K562 (cell line): Measurements from ENCODE around the gene LHPP. TPM values are rescaled to one million over a fixed set of nuclear protein-coding genes. Genes with fewer than 3 reads are reported as not detected.

ENCODE experiments used
- ATAC-seq: fragments of 200-7000 bp; cut with Tn5 transposase; 3 replicates; pipeline ENCODE4 v1.9.1; 2020; ENCODE audit warnings: moderate library complexity
- BruUV-seq: library from RNA; stranded (reverse); fragments of 400-500 nt; replicated peaks from 2 replicates; lab custom pipeline; 2021; lab: Mats Ljungman, UMichigan
- CTCF ChIA-PET: fragments of 300-600 bp; formaldehyde crosslinking; extraction: SDS; loops from one replicate; lab custom pipeline; 2021; ENCODE audit warnings: low intra/inter-chr PET ratio; lab: Yijun Ruan, JAX
- POLR2A ChIA-PET: fragments of 300-600, 350-650 bp; sonication (Branson Sonifier 250); formaldehyde crosslinking; extraction: SDS; loops from one replicate; lab custom pipeline; 2021; ENCODE audit warnings: antibody characterized with exemption, inconsistent platforms; lab: Yijun Ruan, JAX
- DNase-seq, 4 experiments: peaks; one replicate each; pipeline versions ENCODE4 v3.0.0 to v3.0.0-alpha.2; 2011 to 2018; ENCODE audit warnings: low spot score in 3 of 4, mixed read lengths in 3 of 4; ENCODE audit errors: extremely low read depth in 1 of 4
- FAIRE-seq: peaks from 2 replicates; lab custom pipeline; 2011; peaks lifted over from hg19 to GRCh38; lab: Jason Lieb, UNC
- H2AFZ ChIP-seq: 2 replicates; pipeline ENCODE4 v1.6.0; 2011; ENCODE audit warnings: low read depth, low read length, control low read depth, inconsistent platforms
- H3K27ac ChIP-seq: fragments of 200-600 bp; 3 replicates; pipeline ENCODE4 v1.8.0; 2011; ENCODE audit warnings: low read depth, mild to moderate bottlenecking, control low read depth, inconsistent platforms, low read length, moderate library complexity, mixed read lengths; ENCODE audit errors: extremely low read depth
- H3K27me3 ChIP-seq, 2 experiments: fragments of 300-600 bp in 1 of 2; 2 replicates in 1 of 2; 3 replicates in 1 of 2; pipeline versions ENCODE4 v1.6.0 to v1.8.0; 2011; ENCODE audit warnings: inconsistent platforms in 2 of 2, low read length in 2 of 2, mild to moderate bottlenecking in 1 of 2, mixed read lengths in 1 of 2, moderate library complexity in 1 of 2; ENCODE audit not compliant: control insufficient read depth in 2 of 2, insufficient read depth in 2 of 2
- H3K36me3 ChIP-seq: fragments of 300-600 bp; 3 replicates; pipeline ENCODE4 v1.8.0; 2011; ENCODE audit warnings: mild to moderate bottlenecking, low read length, inconsistent platforms; ENCODE audit not compliant: control insufficient read depth, insufficient read depth
- H3K4me1 ChIP-seq, 2 experiments: fragments of 200-600 bp in 1 of 2; replicated peaks in 1 of 2; 2 replicates in 1 of 2; 3 replicates in 1 of 2; pipeline versions ENCODE4 v1.5.1 to v1.8.0; 2011; ENCODE audit warnings: inconsistent platforms in 2 of 2, low read length in 2 of 2, mild to moderate bottlenecking in 1 of 2, mixed read lengths in 1 of 2, moderate library complexity in 1 of 2; ENCODE audit not compliant: control insufficient read depth in 2 of 2, insufficient read depth in 2 of 2
- H3K4me2 ChIP-seq: 2 replicates; pipeline ENCODE4 v1.6.1; 2011; ENCODE audit warnings: low read length, control low read depth, inconsistent platforms, mixed read lengths; ENCODE audit not compliant: insufficient read depth
- H3K4me3 ChIP-seq: fragments of 200-600 bp; sonication (generic), shearing (Covaris generic); 2 replicates; pipeline ENCODE4 v1.5.1; 2016; ENCODE audit warnings: control low read depth, inconsistent platforms
- H3K79me2 ChIP-seq: fragments of 200-600 bp; 3 replicates; pipeline ENCODE4 v1.8.0; 2011; ENCODE audit warnings: low read length, inconsistent platforms; ENCODE audit not compliant: control insufficient read depth, insufficient read depth
- H3K9ac ChIP-seq, 2 experiments: 2 replicates each; pipeline versions ENCODE4 v1.6.0 to v1.6.1; 2011; ENCODE audit warnings: low read depth in 2 of 2, low read length in 2 of 2, control low read depth in 1 of 2, inconsistent platforms in 1 of 2, mild to moderate bottlenecking in 1 of 2, mixed read lengths in 1 of 2; ENCODE audit not compliant: insufficient read depth in 1 of 2
- H3K9me1 ChIP-seq: one replicate; pipeline ENCODE4 v1.6.0; 2011; ENCODE audit warnings: inconsistent platforms, mild to moderate bottlenecking, low read length, moderate library complexity; ENCODE audit not compliant: control insufficient read depth, insufficient read depth
- H3K9me3 ChIP-seq: replicated peaks from 2 replicates; pipeline ENCODE4 v1.5.1; 2011; ENCODE audit warnings: low read depth, low read length, inconsistent platforms; ENCODE audit not compliant: control insufficient read depth, insufficient read depth
- H4K20me1 ChIP-seq: replicated peaks from 2 replicates; pipeline ENCODE4 v1.6.1; 2011; ENCODE audit warnings: low read length, inconsistent platforms, mixed read lengths; ENCODE audit not compliant: control insufficient read depth, insufficient read depth
- ATF7 ChIP-seq: fragments of 450-650 bp; IDR thresholded peaks from 2 replicates; pipeline ENCODE4 v1.7.1; 2014; ENCODE audit warnings: mild to moderate bottlenecking, moderate library complexity
- BDP1 ChIP-seq: IDR thresholded peaks from 3 replicates; pipeline ENCODE4 v1.6.1; 2011; ENCODE audit not compliant: insufficient read length, insufficient read depth
- CBFA2T3 ChIP-seq: fragments of 450-650 bp; IDR thresholded peaks from 2 replicates; pipeline ENCODE4 v1.6.1; 2017
- CEBPG ChIP-seq, 3 experiments: fragments of 200-800 bp in 1 of 3; sonication (Bioruptor generic) in 1 of 3; sonication (generic) in 1 of 3; formaldehyde crosslinking in 1 of 3; IDR thresholded peaks in 2 of 3; conservative IDR thresholded peaks in 1 of 3; 2 replicates each; pipeline versions ENCODE4 v1.6.1 to v1.8.0; 2016 to 2022; ENCODE audit warnings: missing compliant biosample characterization in 2 of 3, missing genetic modification characterization in 2 of 3, mild to moderate bottlenecking in 1 of 3, missing genetic modification reagents in 1 of 3
- CTBP1 ChIP-seq: fragments of 450-650 bp; IDR thresholded peaks from 2 replicates; pipeline ENCODE4 v1.6.1; 2016; ENCODE audit warnings: borderline replicate concordance
- CXXC5 ChIP-seq: fragments of 250-450 bp; sonication (Bioruptor Pico); IDR thresholded peaks from 2 replicates; pipeline ENCODE4 v1.8.0; 2022; ENCODE audit warnings: inconsistent platforms, mild to moderate bottlenecking, moderate library complexity
- HDAC2 ChIP-seq: fragments of 450-650 bp; IDR thresholded peaks from 2 replicates; pipeline ENCODE4 v1.6.1; 2016; ENCODE audit warnings: mild to moderate bottlenecking
- IRF9 ChIP-seq: fragments of 450-650 bp; IDR thresholded peaks from 2 replicates; pipeline ENCODE4 v1.6.1; 2016; ENCODE audit warnings: missing biosample characterization, missing genetic modification characterization
- KDM1A ChIP-seq, 2 experiments: fragments of 450-650 bp; IDR thresholded peaks; 2 replicates each; pipeline ENCODE4 v1.6.1; 2016; ENCODE audit warnings: mild to moderate bottlenecking in 2 of 2
- NFE2 ChIP-seq: IDR thresholded peaks from 2 replicates; pipeline ENCODE4 v1.6.1; 2014; ENCODE audit warnings: antibody characterized with exemption, low read depth
- SP2 ChIP-seq: IDR thresholded peaks from 2 replicates; pipeline ENCODE4 v1.6.1; 2011; ENCODE audit warnings: mild to moderate bottlenecking, low read depth, low read length, moderate library complexity; ENCODE audit not compliant: poor library complexity, severe bottlenecking; ENCODE audit errors: extremely low read depth
- TRIM24 ChIP-seq, 2 experiments: fragments of 450-650 bp; IDR thresholded peaks; 2 replicates each; pipeline ENCODE4 v1.6.1; 2016
- WGBS: fragments of 100-300 bp; shearing (Covaris generic); methylation state at CpG from one replicate; pipeline ENCODE4 v1.1.6; 2016; ENCODE audit warnings: low coverage, mixed read lengths; ENCODE audit not compliant: insufficient coverage; ENCODE audit errors: missing lambda C conversion rate; 5-methylcytosine and 5-hydroxymethylcytosine counted together
- in situ Hi-C: fragments of 300-500 bp; cut with MboI; formaldehyde crosslinking; loops from 4 replicates; pipeline ENCODE4 v1.15.0; 2018; ENCODE audit warnings: inconsistent platforms, mixed read lengths
- intact Hi-C: fragments of 100-400 bp; cut with micrococcal nuclease; formaldehyde crosslinking; loops from 2 replicates; pipeline ENCODE4 v1.14.2; 2022
- polyA plus RNA-seq, 8 experiments: library from polyadenylated mRNA; depleted of rRNA in 4 of 8; stranded (reverse) in 5 of 8; unstranded in 3 of 8; fragments of >200 nt; fragmentation: Nextera tagmentation in 2 of 8; fragmentation: Illumina TruSeq in 1 of 8; extraction: Ambion mirVana in 2 of 8; extraction: Trizol in 1 of 8; gene quantifications; 2 replicates each; pipeline versions ENCODE4 v1.2.1 to v1.2.3, GENCODE V29; 2011 to 2014; ENCODE audit warnings: inconsistent platforms in 1 of 8, missing spikeins in 1 of 8
- total RNA-seq, 7 experiments: library from RNA; depleted of rRNA in 6 of 7; stranded (reverse); fragments of >200 nt in 6 of 7; fragmentation: Illumina TruSeq in 2 of 7; extraction: Trizol in 2 of 7; gene quantifications; 2 replicates each; pipeline versions ENCODE4 v1.2.1 to v1.2.3, GENCODE V29; 2011 to 2021; ENCODE audit warnings: low replicate concordance in 1 of 7
- TF ChIP-seq, protein P1 (sequence below), 2 experiments: fragments of 450-650 bp; IDR thresholded peaks; 2 replicates each; pipeline ENCODE4 v1.6.1; 2016; ENCODE audit warnings: mild to moderate bottlenecking in 2 of 2, borderline replicate concordance in 1 of 2, low read depth in 1 of 2, moderate library complexity in 1 of 2

The LHPP gene
- total and polyA plus RNA-seq, 9 of the 15 experiments (the other 6 are each of a cell fraction or from before 2014, with no cell fraction given) = 0.34 to 7.4 (median 3.0) TPM

DNA sequence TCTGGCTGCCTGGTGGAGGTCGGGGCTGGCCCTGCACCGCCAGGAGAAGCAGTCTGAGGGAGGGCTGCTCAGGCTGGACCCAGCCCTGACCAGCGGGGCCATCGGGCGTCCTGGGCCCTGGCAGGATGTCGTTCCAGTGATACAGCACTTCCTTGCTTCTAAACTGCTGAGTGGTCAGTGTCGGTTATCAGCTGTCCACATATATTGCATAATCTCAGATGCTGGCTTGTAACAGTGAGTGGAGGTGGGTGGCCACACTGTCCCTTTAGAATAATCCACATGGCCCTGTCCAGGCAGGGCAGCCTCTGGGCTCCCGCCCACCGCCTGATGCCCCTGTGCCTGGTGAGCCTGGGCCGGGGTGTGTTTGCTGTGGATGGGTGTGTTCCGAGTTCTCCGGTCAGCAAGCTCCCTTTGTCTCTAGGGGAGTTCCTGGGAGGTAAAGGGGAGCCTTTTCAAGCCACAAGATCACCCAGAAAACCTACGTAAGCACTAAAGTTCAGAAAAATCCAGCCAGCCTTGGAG, 86.1 kb downstream of the LHPP start:
- H3K4me3 ChIP-seq = no peak overlapping the region
- ATAC-seq = peak; percentile 92
- H3K27ac ChIP-seq = no peak overlapping the region
- no peaks in the 10 kb centered on the region for H3K79me2 ChIP-seq
- no TSS peak for BruUV-seq
- POLR2A ChIA-PET = interaction anchor here (0.5 to 0.9 kb wide), 5 partner anchors 18 to 193 kb away, joined by 3 to 4 read pairs (median 3); no protein-coding TSS in a partner anchor
- no peaks in the 10 kb centered on the region; the same call in 1 of the 2 replicates for H4K20me1 ChIP-seq
- peak overlapping the region; percentile 58 for H3K4me2 ChIP-seq
- H3K27me3 ChIP-seq = peaks cover 0 to 15% of the 10 kb centered on the region in 2 experiments; a peak in 2 of 5 replicates
- H3K9ac ChIP-seq = no peak overlapping the region; a peak in 1 of 4 replicates
- FAIRE-seq = peak; percentile 79
- intact Hi-C loops = loop anchor here (10.0 kb wide), 1 partner anchor 127 kb away; no protein-coding TSS in a partner anchor
- CTCF ChIA-PET = no interaction called here
- in situ Hi-C loops = no loop called here
- no peaks in the 10 kb centered on the region for H3K36me3 ChIP-seq
- WGBS = 18% methylated on average over 13 of the region's 13 CpGs
- no peaks in the 10 kb centered on the region for H3K9me3 ChIP-seq
- peak; percentile 52 to 68 (median 60) for DNase-seq
- no peaks in the 10 kb centered on the region for H3K9me1 ChIP-seq
- H3K4me1 ChIP-seq = peaks cover 0 to 55% of the 10 kb centered on the region in 2 experiments; a peak in 3 of 5 replicates
- H2AFZ ChIP-seq = peak overlapping the region; percentile 63
- TF ChIP-seq HDAC2 (peak; percentile 39; the same call in 1 of the 2 replicates), TRIM24 (IDR thresholded peaks at IDR 0.05) (peak; percentile 40 to 61; a peak in 2 of 4 replicates), CBFA2T3 (peak; percentile 49), ATF7 (peak; percentile 55; the same call in 1 of the 2 replicates), CTBP1 (peak; percentile 87), KDM1A (IDR thresholded peaks at IDR 0.05) (peak in 1 of 2 experiments; percentile 42; a peak in 1 of 4 replicates), CEBPG (CRISPR knock-in tag; IDR thresholded peaks at IDR 0.05) (peak; percentile 92), CEBPG (tag; conservative IDR thresholded peaks at IDR 0.05 in 1 of 2, IDR thresholded peaks at IDR 0.05 in 1 of 2) (peak; percentile 92 to 96), SP2 (no peak), CXXC5 (0 out of 2 replicates have a peak, but pooled peaks have one; percentile 19), IRF9 (peak; percentile 71), BDP1 (no peak), NFE2 (peak; percentile 88)
- TF ChIP-seq, protein P1, sequence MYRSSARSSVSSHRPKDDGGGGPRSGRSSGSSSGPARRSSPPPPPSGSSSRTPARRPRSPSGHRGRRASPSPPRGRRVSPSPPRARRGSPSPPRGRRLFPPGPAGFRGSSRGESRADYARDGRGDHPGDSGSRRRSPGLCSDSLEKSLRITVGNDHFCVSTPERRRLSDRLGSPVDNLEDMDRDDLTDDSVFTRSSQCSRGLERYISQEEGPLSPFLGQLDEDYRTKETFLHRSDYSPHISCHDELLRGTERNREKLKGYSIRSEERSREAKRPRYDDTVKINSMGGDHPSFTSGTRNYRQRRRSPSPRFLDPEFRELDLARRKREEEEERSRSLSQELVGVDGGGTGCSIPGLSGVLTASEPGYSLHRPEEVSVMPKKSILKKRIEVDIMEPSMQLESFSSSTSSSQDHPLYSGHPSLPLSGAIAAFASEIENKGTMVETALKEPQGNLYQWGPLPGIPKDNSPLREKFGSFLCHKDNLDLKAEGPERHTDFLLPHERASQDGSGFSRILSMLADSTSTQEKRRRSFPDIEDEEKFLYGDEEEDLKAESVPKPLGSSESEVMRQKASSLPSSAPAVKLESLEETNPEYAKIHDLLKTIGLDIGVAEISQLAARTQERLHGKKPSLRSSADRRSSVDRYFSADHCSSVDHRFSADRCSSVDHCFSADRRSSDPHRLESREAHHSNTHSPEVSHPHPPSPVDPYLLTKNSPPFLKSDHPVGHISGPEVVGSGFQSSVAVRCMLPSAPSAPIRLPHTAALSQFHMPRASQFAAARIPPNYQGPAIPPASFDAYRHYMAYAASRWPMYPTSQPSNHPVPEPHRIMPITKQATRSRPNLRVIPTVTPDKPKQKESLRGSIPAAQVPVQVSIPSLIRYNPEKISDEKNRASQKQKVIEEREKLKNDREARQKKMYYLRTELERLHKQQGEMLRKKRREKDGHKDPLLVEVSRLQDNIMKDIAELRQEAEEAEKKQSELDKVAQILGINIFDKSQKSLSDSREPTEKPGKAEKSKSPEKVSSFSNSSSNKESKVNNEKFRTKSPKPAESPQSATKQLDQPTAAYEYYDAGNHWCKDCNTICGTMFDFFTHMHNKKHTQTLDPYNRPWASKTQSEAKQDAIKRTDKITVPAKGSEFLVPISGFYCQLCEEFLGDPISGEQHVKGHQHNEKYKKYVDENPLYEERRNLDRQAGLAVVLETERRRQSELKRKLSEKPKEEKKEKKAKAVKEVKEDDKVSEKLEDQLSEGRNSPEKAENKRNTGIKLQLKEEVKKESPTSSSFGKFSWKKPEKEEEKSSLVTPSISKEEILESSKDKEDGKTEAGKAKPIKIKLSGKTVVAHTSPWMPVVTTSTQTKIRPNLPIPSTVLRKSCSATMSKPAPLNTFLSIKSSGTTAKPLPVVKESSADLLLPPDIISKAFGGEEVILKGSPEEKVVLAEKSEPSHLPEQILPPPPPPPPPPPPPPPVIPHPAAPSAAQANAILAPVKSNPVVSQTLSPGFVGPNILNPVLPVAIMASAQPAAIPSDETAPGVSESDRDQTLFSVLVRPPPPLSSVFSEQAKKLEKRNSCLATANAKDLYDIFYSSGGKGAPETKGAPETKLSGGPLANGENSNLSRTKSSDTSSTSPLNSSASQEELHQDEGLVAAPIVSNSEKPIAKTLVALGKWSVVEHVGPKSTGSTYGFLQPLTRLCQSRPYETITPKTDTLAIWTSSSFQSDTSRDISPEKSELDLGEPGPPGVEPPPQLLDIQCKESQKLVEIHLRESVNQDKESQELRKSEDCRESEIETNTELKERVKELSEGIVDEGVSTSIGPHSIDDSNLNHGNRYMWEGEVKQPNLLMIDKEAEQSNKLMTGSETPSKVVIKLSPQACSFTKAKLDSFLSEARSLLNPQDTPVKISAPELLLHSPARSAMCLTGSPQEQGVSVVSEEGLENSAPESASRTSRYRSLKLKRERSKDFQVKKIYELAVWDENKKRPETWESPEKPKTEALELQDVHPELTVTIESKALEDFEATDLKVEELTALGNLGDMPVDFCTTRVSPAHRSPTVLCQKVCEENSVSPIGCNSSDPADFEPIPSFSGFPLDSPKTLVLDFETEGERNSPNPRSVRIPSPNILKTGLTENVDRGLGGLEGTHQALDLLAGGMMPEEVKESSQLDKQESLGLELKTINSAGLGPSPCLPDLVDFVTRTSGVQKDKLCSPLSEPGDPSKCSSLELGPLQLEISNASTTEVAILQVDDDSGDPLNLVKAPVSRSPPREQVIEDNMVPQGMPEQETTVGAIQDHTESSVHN (IDR thresholded peaks at IDR 0.05; ENCODE audit: borderline replicate concordance in 1 of 2, low read depth in 1 of 2) = peak in 1 of 2 experiments; percentile 71; a peak in 1 of 4 replicates
